SK-N-SH (cell line): ENCODE results near the gene TTC39B. TPM values are rescaled to one million over a fixed set of nuclear protein-coding genes. Genes with fewer than 3 reads are reported as not detected.

ENCODE experiments used
- CTCF ChIA-PET: fragments of 300-600, 350-600 bp; formaldehyde crosslinking; extraction: SDS; loops from one replicate; lab custom pipeline; 2021; lab: Yijun Ruan, JAX
- POLR2A ChIA-PET: fragments of 350-600 bp; sonication (Branson Sonifier 250); formaldehyde crosslinking; extraction: SDS; loops from one replicate; lab custom pipeline; 2020; ENCODE audit warnings: antibody characterized with exemption, inconsistent platforms; lab: Yijun Ruan, JAX
- DNase-seq: peaks from one replicate; pipeline ENCODE4 v3.0.0; 2012
- H2AFZ ChIP-seq: fragments of 200-600 bp; sonication (generic); 2 replicates; pipeline ENCODE4 v1.8.1; 2016; ENCODE audit warnings: antibody characterized with exemption, mild to moderate bottlenecking, low read depth
- H3F3A ChIP-seq: fragments of 200-600 bp; sonication (generic); replicated peaks from 2 replicates; pipeline ENCODE3; 2016; ENCODE audit warnings: antibody characterized with exemption, mild to moderate bottlenecking; ENCODE audit not compliant: insufficient read depth
- H3K27ac ChIP-seq, 2 experiments: fragments of 200-500 bp in 1 of 2; fragments of 200-600 bp in 1 of 2; sonication (Bioruptor generic) in 1 of 2; sonication (generic), shearing (Covaris generic) in 1 of 2; 2 replicates each; pipeline versions ENCODE4 v1.5.1 to v1.6.1; 2014 to 2016; ENCODE audit warnings: low read depth in 2 of 2, inconsistent platforms in 1 of 2, low read length in 1 of 2, mild to moderate bottlenecking in 1 of 2, mixed read lengths in 1 of 2
- H3K27me3 ChIP-seq: fragments of 200-600 bp; sonication (generic), shearing (Covaris generic); 2 replicates; pipeline ENCODE4 v1.6.1; 2016; ENCODE audit warnings: mixed run types; ENCODE audit not compliant: insufficient read depth
- H3K36me3 ChIP-seq, 2 experiments: fragments of 200-500 bp in 1 of 2; fragments of 200-600 bp in 1 of 2; sonication (Bioruptor generic) in 1 of 2; sonication (generic) in 1 of 2; replicated peaks in 1 of 2; 2 replicates each; pipeline versions ENCODE3 to v1.5.1; 2014 to 2016; ENCODE audit warnings: low read length in 1 of 2, mild to moderate bottlenecking in 1 of 2; ENCODE audit not compliant: insufficient read depth in 2 of 2, control insufficient read depth in 1 of 2
- H3K4me1 ChIP-seq, 2 experiments: fragments of 200-500 bp in 1 of 2; fragments of 200-600 bp in 1 of 2; sonication (Bioruptor generic) in 1 of 2; sonication (generic), shearing (Covaris generic) in 1 of 2; 2 replicates each; pipeline versions ENCODE4 v1.5.1 to v1.6.1; 2014 to 2016; ENCODE audit warnings: low read depth in 1 of 2, low read length in 1 of 2, mixed run types in 1 of 2; ENCODE audit not compliant: insufficient read depth in 2 of 2, control insufficient read depth in 1 of 2
- H3K4me2 ChIP-seq: fragments of 200-600 bp; sonication (generic), shearing (Covaris generic); 2 replicates; pipeline ENCODE4 v1.6.1; 2017; ENCODE audit warnings: mixed run types
- H3K4me3 ChIP-seq, 2 experiments: fragments of 200-500 bp in 1 of 2; fragments of 200-600 bp in 1 of 2; sonication (Bioruptor generic) in 1 of 2; sonication (generic), shearing (Covaris generic) in 1 of 2; 2 replicates each; pipeline versions ENCODE4 v1.5.1 to v1.8.1; 2014 to 2016; ENCODE audit warnings: low read depth in 2 of 2, inconsistent platforms in 1 of 2, low read length in 1 of 2, mild to moderate bottlenecking in 1 of 2, mixed read lengths in 1 of 2, moderate library complexity in 1 of 2
- H3K79me2 ChIP-seq: fragments of 200-600 bp; sonication (generic); 2 replicates; pipeline ENCODE4 v1.8.1; 2017; ENCODE audit warnings: mild to moderate bottlenecking; ENCODE audit not compliant: insufficient read depth
- H3K9ac ChIP-seq: fragments of 200-600 bp; sonication (generic); 2 replicates; pipeline ENCODE4 v1.6.1; 2017; ENCODE audit warnings: mixed run types
- H3K9me2 ChIP-seq: fragments of 200-600 bp; sonication (generic); 2 replicates; pipeline ENCODE4 v1.6.1; 2017; ENCODE audit warnings: mixed run types
- H3K9me3 ChIP-seq: fragments of 200-600 bp; sonication (generic); 2 replicates; pipeline ENCODE4 v1.6.1; 2017; ENCODE audit warnings: mixed run types, mild to moderate bottlenecking, moderate library complexity
- H4K20me1 ChIP-seq: fragments of 200-600 bp; sonication (generic); 2 replicates; pipeline ENCODE4 v1.6.1; 2017; ENCODE audit warnings: mild to moderate bottlenecking, mixed run types; ENCODE audit not compliant: insufficient read depth
- ELF1 ChIP-seq: IDR thresholded peaks from 2 replicates; pipeline ENCODE4 v1.4.0; 2012
- EP300 ChIP-seq, 2 experiments: IDR thresholded peaks; 2 replicates each; pipeline versions ENCODE4 v1.4.0 to v1.6.1; 2012; ENCODE audit warnings: borderline replicate concordance in 1 of 2, low read depth in 1 of 2, low read length in 1 of 2
- EZH2phosphoT487 ChIP-seq: fragments of 200-600 bp; sonication (generic); IDR thresholded peaks from 2 replicates; pipeline ENCODE4 v1.6.1; 2017; ENCODE audit warnings: low read depth, mixed run types, mild to moderate bottlenecking, antibody characterized with exemption, moderate library complexity, borderline replicate concordance
- FOXJ3 ChIP-seq: sonication (generic); formaldehyde crosslinking; IDR thresholded peaks from 2 replicates; pipeline ENCODE4 v1.5.1; 2020; ENCODE audit warnings: mild to moderate bottlenecking, missing genetic modification reagents
- FOXM1 ChIP-seq: IDR thresholded peaks from 2 replicates; pipeline ENCODE4 v1.4.0; 2012; ENCODE audit warnings: low read depth, mild to moderate bottlenecking
- GABPA ChIP-seq: IDR thresholded peaks from 2 replicates; pipeline ENCODE4 v1.4.0; 2012; ENCODE audit warnings: low read depth, mild to moderate bottlenecking
- GATA2 ChIP-seq: sonication (generic); formaldehyde crosslinking; IDR thresholded peaks from 2 replicates; pipeline ENCODE4 v1.5.0; 2020; ENCODE audit warnings: mild to moderate bottlenecking, missing genetic modification reagents
- IRF3 ChIP-seq: fragments of 150-350 bp; IDR thresholded peaks from 2 replicates; pipeline ENCODE4 v1.6.1; 2016; ENCODE audit warnings: mild to moderate bottlenecking, low read depth, low read length
- JUND ChIP-seq: IDR thresholded peaks from 2 replicates; pipeline ENCODE4 v1.4.0; 2012
- MAX ChIP-seq: IDR thresholded peaks from 2 replicates; pipeline ENCODE4 v1.4.0; 2012; ENCODE audit warnings: low read depth
- NFIC ChIP-seq: IDR thresholded peaks from 2 replicates; pipeline ENCODE4 v1.4.0; 2012; ENCODE audit warnings: borderline replicate concordance
- NRF1 ChIP-seq: IDR thresholded peaks from 2 replicates; pipeline ENCODE4 v1.6.1; 2012; ENCODE audit warnings: low read depth, mild to moderate bottlenecking, low read length
- PBX3 ChIP-seq: IDR thresholded peaks from 2 replicates; pipeline ENCODE4; 2012
- RCOR1 ChIP-seq: fragments of 150-350 bp; IDR thresholded peaks from 2 replicates; pipeline ENCODE4 v1.6.1; 2017; ENCODE audit warnings: antibody characterized with exemption, low read length
- REST ChIP-seq: IDR thresholded peaks from 2 replicates; pipeline ENCODE4 v1.6.1; 2012; ENCODE audit warnings: mild to moderate bottlenecking, low read depth, low read length, moderate library complexity
- RFX5 ChIP-seq: IDR thresholded peaks from 2 replicates; pipeline ENCODE4 v1.6.1; 2012; ENCODE audit warnings: mild to moderate bottlenecking, improper control_type of control experiment, low read length
- RXRA ChIP-seq: IDR thresholded peaks from 2 replicates; pipeline ENCODE4 v1.4.0; 2012; ENCODE audit warnings: low read depth, mild to moderate bottlenecking, borderline replicate concordance
- TCF12 ChIP-seq: IDR thresholded peaks from 2 replicates; pipeline ENCODE4 v1.4.0; 2012
- USF2 ChIP-seq: fragments of 150-350 bp; IDR thresholded peaks from 2 replicates; pipeline ENCODE4 v1.6.1; 2017; ENCODE audit warnings: antibody characterized with exemption, low read length, low read depth, borderline replicate concordance
- YY1 ChIP-seq: IDR thresholded peaks from 2 replicates; pipeline ENCODE4 v1.4.0; 2012; ENCODE audit warnings: low read depth, mild to moderate bottlenecking
- whole genome bisulfite sequencing: methylation state at CpG from one replicate; pipeline ENCODE4 v1.1.6; 2017; ENCODE audit warnings: low lambda C conversion rate; 5-methylcytosine and 5-hydroxymethylcytosine counted together
- polyA plus RNA-seq, 3 experiments: library from polyadenylated mRNA; depleted of rRNA; stranded (reverse); fragments of >200 nt; gene quantifications; 2 replicates each; pipeline ENCODE4 v1.2.3, GENCODE V29; 2012

TTC39B gene
- polyA plus RNA-seq, 1 of the 3 experiments (the other 2 are of a cell fraction): 0.54 TPM

- POLR2A ChIA-PET: no interaction called here
- Histone ChIP-seq H3K27me3 (no peaks in the 10 kb centered on the region), H3K9ac (no peak overlapping the region), H3K36me3 (no peaks in the 10 kb centered on the region), H3K27ac (no peak overlapping the region), H2AFZ (no peak overlapping the region), H4K20me1 (no peaks in the 10 kb centered on the region), H3K9me3 (no peaks in the 10 kb centered on the region), H3K4me3 (no peak overlapping the region), H3K4me1 (no peaks in the 10 kb centered on the region; a peak in 2 of 4 replicates), H3K79me2 (no peaks in the 10 kb centered on the region), H3K4me2 (no peak overlapping the region), H3K9me2 (no peaks in the 10 kb centered on the region), H3F3A (peaks cover 4% of the 10 kb centered on the region)
- 50% methylated on average over 4 of the region's 4 CpGs for WGBS
- TF ChIP-seq IRF3 (no peak), JUND (no peak), GABPA (no peak), RCOR1 (no peak), TCF12 (no peak), GATA2 (CRISPR knock-in tag) (no peak), REST (no peak), RXRA (no peak), EZH2phosphoT487 (no peak), ELF1 (no peak), EP300 (IDR thresholded peaks at IDR 0.05; ENCODE audit: borderline replicate concordance in 1 of 2, low read depth in 1 of 2, low read length in 1 of 2) (no peak), PBX3 (no peak)
- DNase-seq: no peak
- CTCF ChIA-PET: interaction anchor here (1.6 kb wide), 1 partner anchor 15 kb away, joined by 9 read pairs; no protein-coding TSS in a partner anchor
These were observed 156.1 kb downstream of the TTC39B start for GRCh38 chr9:15150939-15151338.

- Histone ChIP-seq H3K9ac (no peak overlapping the region), H3F3A (peaks cover 4% of the 10 kb centered on the region), H3K4me1 (no peaks in the 10 kb centered on the region), H3K9me2 (no peaks in the 10 kb centered on the region), H3K36me3 (no peaks in the 10 kb centered on the region), H3K27me3 (no peaks in the 10 kb centered on the region), H4K20me1 (no peaks in the 10 kb centered on the region), H3K27ac (no peak overlapping the region), H3K9me3 (no peaks in the 10 kb centered on the region), H3K4me3 (no peak overlapping the region), H3K4me2 (no peak overlapping the region), H2AFZ (no peak overlapping the region), H3K79me2 (no peaks in the 10 kb centered on the region)
- no peak for DNase-seq
- CTCF ChIA-PET: interaction anchor here (0.7 to 1.6 kb wide), 2 partner anchors 14 to 15 kb away, joined by 3 to 9 read pairs; no protein-coding TSS in a partner anchor
- POLR2A ChIA-PET: no interaction called here
- TF ChIP-seq MAX (no peak), USF2 (no peak), RXRA (no peak), NFIC (no peak), RCOR1 (no peak), FOXJ3 (CRISPR knock-in tag) (no peak), FOXM1 (no peak), NRF1 (no peak), YY1 (no peak), RFX5 (no peak), EZH2phosphoT487 (no peak), PBX3 (no peak)
These were observed 157.6 kb downstream of the TTC39B start for GRCh38 chr9:15149450-15149849.
